Measurements from ENCODE around the gene TBCD.

Gene TBCD

GRCh38 chr17:82791532-82791931 lies 39.7 kb downstream of the TBCD start:
- DNase-seq (ENCODE audit: low read depth) = no peak

DNA sequence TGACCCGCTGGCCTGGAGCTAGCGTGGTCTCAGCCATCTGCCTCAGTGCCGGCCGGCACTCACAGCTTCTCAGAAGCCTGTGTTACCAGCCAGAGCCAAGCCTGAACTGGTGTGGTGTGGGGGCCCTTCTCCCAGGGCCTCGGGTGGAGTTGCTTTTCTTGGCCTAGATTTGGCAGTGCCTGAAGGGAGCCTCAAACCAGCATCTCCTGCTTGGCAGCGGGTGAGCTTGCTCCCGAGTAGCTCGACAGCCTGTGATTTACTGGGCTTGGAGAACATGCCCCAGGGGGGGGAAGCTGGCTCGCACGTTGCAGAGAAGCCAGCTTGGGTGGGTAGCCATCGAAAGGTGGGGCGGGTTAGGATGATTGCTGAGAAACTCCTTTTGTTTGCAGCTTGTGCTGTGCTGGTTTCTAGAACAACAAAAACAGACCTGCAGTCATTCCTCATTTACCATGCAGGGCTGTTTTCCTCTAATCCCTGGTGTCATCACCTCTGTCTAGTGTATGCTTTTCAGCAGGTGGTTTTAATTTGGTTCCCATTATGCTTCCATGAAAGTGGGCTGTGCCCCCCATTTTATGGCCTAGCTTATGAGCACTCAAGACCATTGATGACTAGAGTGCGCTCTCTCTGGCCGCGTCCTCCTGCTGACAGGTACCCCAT lies 42.2 kb downstream of the TBCD start:
- no peak for DNase-seq (ENCODE audit: low read depth)

- no peak for DNase-seq (ENCODE audit: low read depth)
Observed at GRCh38 chr17:82794781-82795482, 43.1 kb downstream of the TBCD start.

DNA sequence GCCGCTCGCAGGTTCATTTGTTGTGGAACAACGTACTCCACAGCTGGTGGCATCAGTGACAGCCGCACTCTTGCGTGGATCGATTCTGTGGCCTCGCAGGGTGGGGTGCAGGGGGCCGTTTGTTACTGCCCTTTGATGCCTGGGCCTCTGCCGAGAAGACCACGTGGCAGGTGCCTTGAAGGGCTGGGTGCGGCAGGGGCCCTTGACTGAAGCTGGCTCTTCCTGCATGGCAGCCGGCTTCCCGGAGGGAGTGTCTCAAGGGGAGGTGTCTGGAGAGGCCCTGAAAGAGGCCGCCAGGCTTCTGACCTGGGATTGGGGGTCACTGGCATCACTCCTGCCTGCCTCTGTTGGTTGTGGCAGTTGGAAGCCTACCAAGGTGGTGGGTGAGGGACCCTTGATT lies 43.8 kb downstream of the TBCD start:
- no peak for DNase-seq (ENCODE audit: low read depth)

- no peak for DNase-seq (ENCODE audit: low read depth)
Observed at GRCh38 chr17:82797061-82797460, 45.2 kb downstream of the TBCD start.

GRCh38 chr17:82798752-82799151 lies 46.9 kb downstream of the TBCD start:
- no peak for DNase-seq (ENCODE audit: low read depth)

DNA sequence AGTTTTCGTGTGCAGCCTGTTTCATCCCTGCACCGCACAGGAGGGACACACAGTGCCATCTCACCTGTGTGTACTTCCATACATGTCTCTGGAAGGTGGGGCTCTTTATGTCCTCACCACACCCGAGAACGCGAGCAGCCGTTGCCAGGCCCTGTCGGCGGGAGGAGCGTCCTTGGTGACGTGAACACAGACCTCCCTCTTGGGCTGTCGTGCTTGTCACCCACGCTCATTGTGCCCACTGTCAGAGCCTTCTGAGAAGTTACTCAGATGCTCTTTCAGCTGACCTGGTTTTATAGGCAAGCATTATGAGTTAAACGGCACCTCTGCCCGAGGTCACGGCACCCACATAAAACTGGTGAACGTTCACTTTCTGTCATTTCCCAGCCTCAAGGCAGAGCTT lies 47.7 kb downstream of the TBCD start:
- no peak for DNase-seq (ENCODE audit: low read depth)

- DNase-seq (ENCODE audit: low read depth) = no peak
Observed at GRCh38 chr17:82800885-82801284, 49.0 kb downstream of the TBCD start.

DNA sequence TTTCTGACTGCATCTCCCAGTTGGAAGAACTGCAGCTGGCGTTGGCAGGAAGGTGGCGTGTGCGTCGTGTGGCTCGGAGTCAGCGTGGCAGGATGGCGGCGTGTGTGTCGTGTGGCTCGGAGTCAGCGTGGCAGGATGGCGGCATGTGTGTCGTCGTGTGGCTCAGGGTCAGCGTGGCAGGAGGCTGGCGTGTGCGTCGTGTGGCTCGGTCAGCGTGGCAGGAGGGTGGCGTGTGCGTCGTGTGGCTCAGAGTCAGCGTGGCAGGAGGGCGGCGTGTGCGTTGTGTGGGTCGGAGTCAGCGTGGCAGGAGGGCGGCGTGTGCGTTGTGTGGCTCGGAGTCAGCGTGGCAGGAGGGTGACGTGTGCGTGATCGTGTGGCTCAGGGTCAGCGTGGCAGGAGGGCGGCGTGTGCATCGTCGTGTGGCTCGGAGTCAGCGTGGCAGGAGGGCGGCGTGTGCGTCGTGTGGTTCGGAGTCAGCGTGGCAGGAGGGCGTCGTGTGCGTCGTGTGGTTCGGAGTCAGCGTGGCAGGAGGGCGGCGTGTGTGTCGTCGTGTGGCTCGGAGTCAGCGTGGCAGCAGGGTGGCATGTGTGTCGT lies 49.6 kb downstream of the TBCD start:
- no peak for DNase-seq (ENCODE audit: low read depth)

DNA sequence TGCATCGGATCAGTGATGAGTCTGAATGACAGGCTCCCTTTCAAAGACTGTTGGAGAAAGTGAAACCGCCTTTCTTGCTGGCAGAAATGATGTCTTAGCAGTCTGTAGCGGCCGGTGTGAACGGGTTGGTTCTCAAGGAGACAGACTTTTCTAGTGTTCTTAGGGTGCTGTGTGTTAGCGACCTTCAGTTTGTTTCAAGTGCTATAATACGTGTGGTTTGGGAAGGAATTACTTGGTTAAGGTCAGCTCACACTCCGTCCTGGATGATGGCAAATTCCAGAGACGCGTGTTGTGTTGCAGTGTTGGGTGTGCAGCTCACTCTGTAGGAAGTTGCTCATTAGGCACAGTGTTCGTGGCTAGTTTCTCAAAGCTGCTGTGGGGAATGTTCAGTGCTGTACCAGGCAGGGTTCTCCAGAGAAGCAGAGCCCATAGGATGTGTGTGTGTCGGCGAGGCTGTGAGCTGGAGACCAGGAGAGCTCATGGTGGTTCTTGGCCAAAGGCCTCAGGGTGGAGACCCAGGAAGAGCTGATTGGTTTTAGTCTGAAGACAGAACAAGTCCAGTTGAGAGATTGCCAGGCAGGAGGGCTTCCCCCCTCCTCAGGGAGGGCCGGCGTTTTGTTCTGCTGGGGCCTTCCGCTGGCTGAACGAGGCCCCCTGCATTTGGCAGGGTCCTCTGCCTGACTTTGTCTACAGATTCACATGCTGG lies 50.4 kb downstream of the TBCD start:
- DNase-seq (ENCODE audit: low read depth) = no peak

- DNase-seq (ENCODE audit: low read depth) = no peak
Observed at GRCh38 chr17:82803185-82803584, 51.3 kb downstream of the TBCD start.

GRCh38 chr17:82803606-82804005 lies 51.7 kb downstream of the TBCD start:
- DNase-seq (ENCODE audit: low read depth) = no peak

DNA sequence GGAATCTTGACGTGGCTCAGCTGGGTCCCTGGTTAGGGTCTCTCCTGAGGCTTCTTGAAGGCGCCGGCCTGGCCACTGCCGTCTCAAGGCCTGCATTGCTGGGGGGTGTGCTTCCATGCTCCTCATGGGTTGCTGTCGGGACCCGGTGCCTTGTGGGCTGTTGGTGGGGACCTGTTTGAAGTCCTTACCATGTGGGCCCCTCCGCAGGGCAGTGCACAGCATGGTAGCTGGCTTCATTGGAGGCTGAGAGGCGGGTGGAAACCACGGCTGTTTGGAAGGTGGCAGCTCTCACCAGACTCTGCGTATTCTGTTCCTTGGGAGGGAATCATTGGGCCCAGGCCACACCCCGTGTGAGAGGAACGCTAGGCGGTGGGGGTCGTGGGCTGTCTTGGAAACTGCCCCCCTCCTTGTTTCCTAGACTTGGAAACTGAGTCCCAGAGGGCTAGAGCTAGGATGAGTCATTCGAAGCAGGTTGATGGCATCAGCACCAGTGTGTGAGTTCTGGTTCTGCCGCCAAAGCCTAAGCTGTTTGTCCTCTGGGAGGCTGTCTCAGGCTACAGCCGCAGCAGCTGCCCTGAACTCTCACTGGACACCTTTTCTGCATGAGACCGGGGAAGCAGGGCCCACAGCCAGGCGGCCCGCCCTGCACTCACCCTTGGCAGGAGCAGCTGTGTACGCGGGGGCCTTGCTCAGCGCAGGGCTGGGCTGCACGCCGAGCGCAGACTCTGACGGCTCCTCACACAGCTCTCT lies 52.8 kb downstream of the TBCD start:
- DNase-seq (ENCODE audit: low read depth) = no peak

DNA sequence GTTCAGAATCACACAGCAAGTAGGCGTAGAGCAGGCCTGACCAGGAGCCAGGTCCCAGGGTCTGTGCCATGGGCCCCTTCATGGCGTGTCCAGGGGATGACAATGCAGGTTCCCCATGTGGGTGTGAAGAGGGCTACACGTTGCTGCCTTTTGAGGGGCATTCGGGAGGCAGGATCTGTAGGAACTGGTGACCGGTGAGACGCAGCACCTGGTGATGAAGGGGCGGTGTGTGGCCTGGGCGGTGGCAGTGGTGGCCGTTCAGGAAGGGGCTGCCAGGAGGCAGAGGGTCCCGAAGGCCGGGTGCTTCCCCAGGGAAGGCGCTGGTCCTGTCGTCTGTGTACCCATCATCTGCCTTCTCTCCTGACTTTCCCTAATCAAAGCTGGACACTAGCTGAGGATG lies 53.4 kb downstream of the TBCD start:
- DNase-seq (ENCODE audit: low read depth) = no peak

DNA sequence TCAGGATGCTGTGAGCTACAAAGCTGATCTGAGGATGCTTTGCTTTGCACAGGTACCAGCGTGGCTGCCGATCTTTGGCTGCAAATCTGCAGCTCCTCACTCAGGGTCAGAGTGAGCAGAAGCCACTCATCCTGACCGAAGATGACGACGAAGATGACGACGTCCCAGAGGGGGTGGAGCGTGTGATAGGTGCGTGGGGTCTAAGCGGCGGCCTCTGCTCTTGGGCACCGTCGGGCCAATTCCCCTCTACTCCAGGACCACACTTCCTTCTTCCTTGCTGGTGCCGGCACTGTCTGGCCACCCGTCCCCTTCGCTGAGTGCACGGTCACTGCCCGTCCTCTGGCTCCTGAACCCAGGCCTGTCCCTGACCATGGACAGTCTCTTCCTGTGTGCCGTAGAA lies 54.0 kb downstream of the TBCD start:
- DNase-seq (ENCODE audit: low read depth) = no peak

DNA sequence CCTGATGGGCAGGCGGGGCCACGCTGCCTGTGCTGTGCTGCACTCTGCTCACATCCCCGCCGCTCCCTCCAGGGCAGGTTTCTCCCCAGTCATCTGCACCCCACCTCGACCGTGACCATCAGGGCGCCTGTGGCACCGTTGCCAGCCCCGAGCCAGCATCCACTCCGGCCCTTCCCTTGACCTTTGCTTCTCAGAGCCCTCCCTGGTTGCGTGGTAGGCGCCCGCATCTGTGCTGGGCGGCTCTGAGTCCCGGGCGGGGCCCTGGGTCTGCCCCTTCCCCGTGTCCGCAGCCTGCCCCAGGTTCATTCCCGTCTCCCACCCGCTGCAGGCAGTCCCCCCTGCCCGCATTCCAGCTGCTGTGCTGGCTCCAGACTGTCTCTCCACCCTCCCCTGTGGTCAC lies 54.8 kb downstream of the TBCD start:
- DNase-seq (ENCODE audit: low read depth) = no peak

DNA sequence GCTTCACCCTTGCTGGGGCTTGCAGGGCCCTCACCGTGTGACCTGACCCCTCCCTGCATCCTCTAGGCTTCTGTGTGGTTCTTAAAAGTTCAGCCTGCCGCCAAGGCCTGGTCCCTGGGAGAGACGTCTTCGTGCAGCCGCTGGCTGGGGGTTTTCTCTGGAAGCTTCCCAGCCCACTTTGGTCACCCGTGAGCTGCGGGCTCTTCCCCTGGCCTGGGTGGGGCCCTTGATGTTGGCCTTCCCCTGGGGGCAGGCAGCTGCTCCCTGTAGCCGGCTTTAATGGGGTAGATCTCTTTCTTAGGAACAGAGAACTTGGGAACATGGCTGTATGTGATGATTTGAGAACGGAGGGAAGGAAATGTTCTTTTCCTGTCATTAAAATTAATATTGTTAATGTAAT lies 55.2 kb downstream of the TBCD start:
- no peak for DNase-seq (ENCODE audit: low read depth)

DNA sequence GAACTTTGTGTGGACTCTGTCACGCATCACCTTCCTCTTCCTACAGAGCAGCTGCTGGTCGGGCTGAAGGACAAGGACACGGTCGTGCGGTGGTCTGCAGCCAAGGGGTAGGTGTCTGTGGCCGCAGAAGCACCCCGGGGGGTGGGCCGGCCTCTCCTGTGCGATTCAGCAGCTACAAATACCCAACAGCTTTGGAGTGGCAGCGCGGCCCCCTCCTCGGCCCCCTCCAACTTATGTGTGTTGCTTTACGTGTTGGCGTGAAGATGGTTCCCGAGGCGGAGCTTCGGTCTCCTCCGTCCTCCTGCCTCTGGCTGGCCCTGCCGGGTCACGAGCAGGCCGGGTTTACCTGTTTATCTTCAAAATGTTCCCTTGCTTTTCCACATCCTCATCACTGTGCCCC lies 55.7 kb downstream of the TBCD start:
- DNase-seq (ENCODE audit: low read depth) = no peak

DNA sequence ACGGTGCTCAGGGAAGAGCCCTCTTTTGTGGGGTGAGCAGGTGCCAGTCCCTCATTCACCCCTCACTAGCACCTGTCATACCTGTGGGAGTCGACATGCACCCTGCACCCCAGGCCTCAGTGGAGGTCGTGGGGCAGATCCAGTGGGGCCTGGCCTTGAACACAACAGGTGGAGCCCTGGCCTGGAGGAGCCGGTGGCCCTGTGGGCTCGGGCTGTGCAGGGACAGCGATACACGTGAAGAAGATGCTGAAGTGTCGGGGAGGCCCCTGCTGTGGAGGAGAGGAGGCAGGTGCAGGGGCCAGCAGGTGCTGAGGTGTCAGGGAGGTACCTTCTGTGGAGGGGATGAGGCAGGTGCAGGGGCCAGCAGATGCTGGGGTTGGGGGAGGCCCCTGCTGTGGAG lies 56.1 kb downstream of the TBCD start:
- no peak for DNase-seq (ENCODE audit: low read depth)

- no peak for DNase-seq (ENCODE audit: low read depth)
Observed at GRCh38 chr17:82808921-82809905, 57.3 kb downstream of the TBCD start.
